Measurements from ENCODE around the gene TMEM61.

TMEM61 gene

DNA sequence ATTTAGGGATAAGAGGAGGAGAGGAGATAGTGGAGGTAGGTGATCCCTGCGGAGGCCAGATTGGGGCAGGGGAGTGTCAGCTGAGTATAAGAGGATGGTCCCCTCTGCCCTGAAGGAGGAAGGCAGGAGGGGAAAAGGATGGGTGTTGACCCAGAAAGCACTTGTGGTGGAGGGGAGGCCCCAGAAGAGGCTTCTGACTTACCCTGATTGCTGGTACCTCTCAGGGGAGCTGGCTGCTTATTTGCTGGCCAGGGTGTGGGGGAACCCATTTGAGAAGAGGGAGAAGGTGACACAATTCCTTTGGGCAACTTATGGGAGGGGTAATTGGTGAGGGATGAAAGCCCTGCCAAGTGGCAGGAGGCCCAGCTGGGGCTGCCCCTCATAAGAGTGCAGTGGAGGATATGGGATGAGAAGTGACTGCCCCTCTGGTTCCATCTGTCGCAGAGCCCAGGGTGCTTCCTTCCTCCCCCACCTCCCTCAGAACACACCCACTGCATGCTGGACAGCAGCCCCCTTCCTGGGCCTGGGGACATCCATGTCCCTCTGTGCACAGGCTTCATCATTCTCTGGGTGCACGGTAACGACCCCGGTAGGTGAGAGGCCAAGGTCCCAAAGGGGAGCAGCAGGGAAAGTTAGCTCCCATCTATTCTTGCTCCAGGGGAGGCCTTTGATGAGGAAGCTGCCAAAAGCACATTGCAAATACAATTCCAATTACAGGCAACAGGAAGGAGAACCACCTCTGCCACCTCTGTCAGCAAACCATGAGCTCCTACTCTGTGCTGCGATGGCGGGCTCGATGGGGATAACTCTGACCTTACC lies 57.5 kb downstream of the TMEM61 start:
- DNase-seq (ENCODE audit: low read depth in 2 of 2, low spot score in 1 of 2) = no peak

DNA sequence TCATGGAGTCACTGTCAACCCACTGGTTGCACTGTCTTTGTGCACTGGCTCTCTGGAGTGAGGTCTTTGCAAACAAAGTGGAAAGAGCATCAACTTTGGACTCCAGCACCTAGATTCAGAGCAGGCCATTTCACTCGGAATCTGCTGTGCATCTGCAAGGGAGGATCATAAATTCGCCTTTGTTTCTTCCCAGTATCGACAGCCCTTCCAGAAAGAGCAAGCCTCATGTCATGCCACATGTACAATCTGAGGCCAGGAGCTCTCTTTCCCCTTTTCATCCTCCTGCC lies 58.1 kb downstream of the TMEM61 start:
- DNase-seq (ENCODE audit: low read depth in 2 of 2, low spot score in 1 of 2) = no peak

DNA sequence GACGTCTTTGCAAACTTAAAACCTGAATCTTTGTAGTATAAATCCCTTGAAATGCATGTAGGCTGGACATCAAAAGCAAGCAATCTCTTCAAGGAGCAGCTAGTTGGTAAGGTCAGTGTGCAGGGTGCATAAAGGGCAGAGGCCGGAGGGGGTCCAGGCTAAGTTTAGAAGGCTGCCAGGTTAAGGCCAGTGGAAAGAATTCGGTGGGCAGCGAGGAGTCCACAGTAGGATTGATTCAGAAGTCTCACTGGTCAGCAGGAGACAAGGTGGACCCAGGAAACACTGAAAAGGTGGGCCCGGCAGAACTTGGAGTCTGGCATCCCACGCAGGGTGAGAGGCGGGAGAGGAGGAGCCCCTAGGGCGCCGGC lies 58.5 kb downstream of the TMEM61 start:
- no peak for DNase-seq (ENCODE audit: low read depth in 2 of 2, low spot score in 1 of 2)

DNA sequence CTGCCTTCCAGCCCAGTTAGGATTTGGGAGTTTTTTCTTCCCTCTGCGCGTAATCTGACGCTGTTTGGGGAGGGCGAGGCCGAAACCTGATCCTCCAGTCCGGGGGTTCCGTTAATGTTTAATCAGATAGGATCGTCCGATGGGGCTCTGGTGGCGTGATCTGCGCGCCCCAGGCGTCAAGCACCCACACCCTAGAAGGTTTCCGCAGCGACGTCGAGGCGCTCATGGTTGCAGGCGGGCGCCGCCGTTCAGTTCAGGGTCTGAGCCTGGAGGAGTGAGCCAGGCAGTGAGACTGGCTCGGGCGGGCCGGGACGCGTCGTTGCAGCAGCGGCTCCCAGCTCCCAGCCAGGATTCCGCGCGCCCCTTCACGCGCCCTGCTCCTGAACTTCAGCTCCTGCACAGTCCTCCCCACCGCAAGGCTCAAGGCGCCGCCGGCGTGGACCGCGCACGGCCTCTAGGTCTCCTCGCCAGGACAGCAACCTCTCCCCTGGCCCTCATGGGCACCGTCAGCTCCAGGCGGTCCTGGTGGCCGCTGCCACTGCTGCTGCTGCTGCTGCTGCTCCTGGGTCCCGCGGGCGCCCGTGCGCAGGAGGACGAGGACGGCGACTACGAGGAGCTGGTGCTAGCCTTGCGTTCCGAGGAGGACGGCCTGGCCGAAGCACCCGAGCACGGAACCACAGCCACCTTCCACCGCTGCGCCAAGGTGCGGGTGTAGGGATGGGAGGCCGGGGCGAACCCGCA lies 59.1 kb downstream of the TMEM61 start, which contains the start of gene PCSK9:
TSS of gene PCSK9 (plus strand) at position 207 of the 741 bp plus-strand sequence. CDS start at position 497, 290 bp downstream.
- DNase-seq (ENCODE audit: low read depth in 2 of 2, low spot score in 1 of 2) = no peak

DNA sequence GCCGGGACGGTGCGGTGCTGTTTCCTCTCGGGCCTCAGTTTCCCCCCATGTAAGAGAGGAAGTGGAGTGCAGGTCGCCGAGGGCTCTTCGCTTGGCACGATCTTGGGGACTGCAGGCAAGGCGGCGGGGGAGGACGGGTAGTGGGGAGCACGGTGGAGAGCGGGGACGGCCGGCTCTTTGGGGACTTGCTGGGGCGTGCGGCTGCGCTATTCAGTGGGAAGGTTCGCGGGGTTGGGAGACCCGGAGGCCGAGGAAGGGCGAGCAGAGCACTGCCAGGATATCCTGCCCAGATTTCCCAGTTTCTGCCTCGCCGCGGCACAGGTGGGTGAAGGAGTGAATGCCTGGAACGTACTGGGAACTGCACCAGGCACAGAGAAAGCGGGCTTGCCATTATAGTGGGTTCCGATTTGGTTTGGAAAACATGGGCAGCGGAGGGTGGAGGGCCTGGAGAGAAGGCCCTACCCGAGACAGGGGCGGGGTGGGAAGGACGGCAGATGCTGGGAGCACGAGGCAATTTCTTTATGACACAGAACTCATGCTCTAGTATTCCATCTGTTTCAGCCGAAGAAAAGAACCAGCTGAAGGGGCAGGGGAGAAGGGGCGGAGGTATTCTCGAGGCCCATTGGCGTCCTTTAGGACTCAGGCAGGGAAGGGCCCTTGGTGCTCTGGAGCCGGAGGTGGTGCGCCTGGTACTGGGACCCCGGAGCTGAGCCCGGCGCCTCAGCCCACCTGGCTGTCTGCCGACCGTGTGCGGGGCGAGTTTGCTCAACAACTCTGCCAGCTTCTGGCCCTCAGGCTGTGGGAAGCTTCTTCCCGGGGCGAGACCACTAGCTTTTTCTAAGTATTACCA lies 59.9 kb downstream of the TMEM61 start:
- no peak for DNase-seq (ENCODE audit: low read depth in 2 of 2, low spot score in 1 of 2)

DNA sequence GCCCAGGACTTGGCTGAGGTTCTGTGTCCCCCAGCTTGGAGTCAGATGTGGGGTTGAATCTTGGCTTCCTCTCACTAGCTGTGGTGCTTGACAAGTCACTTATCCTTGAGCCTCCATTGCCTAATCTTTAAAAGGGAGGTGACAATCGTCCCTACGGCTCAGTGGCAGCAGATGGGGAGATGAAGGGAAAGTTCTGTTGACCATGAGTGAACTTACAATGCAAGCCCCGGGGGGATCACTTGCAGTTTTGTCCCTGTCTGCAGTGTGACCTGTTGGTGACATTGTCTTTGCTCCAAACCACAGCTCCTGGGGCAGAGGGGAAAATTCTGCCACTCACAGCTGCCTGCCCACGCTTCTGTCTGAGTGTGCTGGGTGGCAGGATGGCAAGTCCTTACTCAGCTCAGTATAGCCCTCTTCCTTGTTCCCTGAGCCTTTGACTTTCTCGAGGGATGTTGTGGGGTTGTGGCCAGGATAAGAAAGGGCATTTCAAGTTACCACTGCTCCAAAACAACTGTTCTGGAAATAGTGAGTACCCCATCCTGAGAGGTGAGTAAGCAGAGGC lies 60.6 kb downstream of the TMEM61 start:
- DNase-seq (ENCODE audit: low read depth in 2 of 2, low spot score in 1 of 2) = no peak

DNA sequence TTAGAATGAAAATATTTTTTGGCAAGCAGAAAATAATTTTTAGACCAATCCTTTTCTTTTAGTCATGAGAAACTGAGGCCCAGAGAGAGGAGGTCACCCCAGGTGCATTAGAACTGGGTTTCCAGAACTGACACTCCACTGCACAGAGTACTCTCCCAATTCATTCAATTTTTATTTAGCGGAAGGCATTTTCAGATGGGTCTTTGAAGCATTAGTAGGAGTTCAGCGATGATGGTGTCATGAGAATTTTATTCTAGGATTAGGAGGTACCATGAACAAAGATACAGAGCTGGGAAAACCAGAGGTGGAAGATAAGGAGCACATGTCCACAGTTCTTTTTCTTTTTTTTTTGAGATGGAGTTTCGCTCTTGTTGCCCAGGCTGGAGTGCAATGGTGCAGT lies 61.2 kb downstream of the TMEM61 start:
- no peak for DNase-seq (ENCODE audit: low read depth in 2 of 2, low spot score in 1 of 2)
